Heart right ventricle (tissue), 16 donors: ENCODE data around the gene MORN5. TPM values are rescaled to one million over a fixed set of nuclear protein-coding genes. Genes with fewer than 3 reads are reported as not detected.

Experiments used
- ATAC-seq, 8 donors: fragments of 200-7000 bp; cut with Tn5 transposase; one replicate each; pipeline ENCODE4 v1.9.1; 2020; ENCODE audit warnings: mild to moderate bottlenecking in 8 of 8, moderate library complexity in 8 of 8, moderate number of reproducible peaks in 1 of 8
- DNase-seq, 2 donors: peaks; one replicate each; pipeline ENCODE4 v3.0.0-alpha.2; 2020
- H3K27ac ChIP-seq, 10 donors: fragments of 200-600 bp; sonication (generic) in 2 of 10; one replicate each; pipeline versions ENCODE4 v1.5.0 to v1.8.0; 2020 to 2022; ENCODE audit warnings: mild to moderate bottlenecking in 3 of 10
- H3K27me3 ChIP-seq, 7 donors: fragments of 200-600 bp; one replicate each; pipeline ENCODE4 v1.8.0; 2021 to 2022; ENCODE audit warnings: mild to moderate bottlenecking in 2 of 7
- H3K36me3 ChIP-seq, 9 donors: fragments of 200-600 bp; sonication (generic) in 1 of 9; one replicate each; pipeline versions ENCODE4 v1.5.0 to v1.8.0; 2020 to 2022; ENCODE audit warnings: mild to moderate bottlenecking in 2 of 9
- H3K4me1 ChIP-seq, 9 donors: fragments of 200-600 bp; sonication (generic) in 1 of 9; one replicate each; pipeline versions ENCODE4 v1.5.0 to v1.8.0; 2020 to 2022; ENCODE audit warnings: mild to moderate bottlenecking in 4 of 9
- H3K4me3 ChIP-seq, 10 donors: fragments of 200-600 bp; sonication (generic) in 2 of 10; one replicate each; pipeline versions ENCODE4 v1.5.0 to v1.8.0; 2020 to 2022; ENCODE audit warnings: mild to moderate bottlenecking in 7 of 10, moderate library complexity in 2 of 10
- H3K9me3 ChIP-seq, 11 donors: fragments of 200-600 bp in 10 of 11; sonication (generic) in 2 of 11; one replicate each; pipeline versions ENCODE4 v1.5.0 to v1.8.0; 2013 to 2022; ENCODE audit warnings: mild to moderate bottlenecking in 2 of 11, control low read depth in 1 of 11, moderate library complexity in 1 of 11
- CTCF ChIP-seq, 9 donors: fragments of 200-600 bp; sonication (generic) in 2 of 9; IDR thresholded peaks; one replicate each; pipeline versions ENCODE4 v1.5.0 to v1.8.0; 2021 to 2022; ENCODE audit warnings: antibody characterized with exemption in 9 of 9, mild to moderate bottlenecking in 5 of 9, moderate library complexity in 1 of 9
- WGBS, 2 donors: extraction: QIAGEN DNeasy Blood & Tissue Kit; methylation state at CpG; one replicate each; pipeline ENCODE4 v1.1.7; 2013; ENCODE audit warnings: inconsistent platforms in 1 of 2; 5-methylcytosine and 5-hydroxymethylcytosine counted together
- intact Hi-C, 10 donors: fragments of 100-400 bp; cut with DNase I; formaldehyde crosslinking; loops; one replicate each; pipeline versions ENCODE4 v1.11.1 to v1.14.2; 2022
- polyA plus RNA-seq, 2 donors: library from polyadenylated mRNA; stranded (reverse); fragments of 200-250 nt; gene quantifications; one replicate each; pipeline ENCODE4 v1.2.3, GENCODE V29; 2013
- total RNA-seq, 10 donors: library from RNA; stranded (reverse); fragmentation: NEBNext Ultra II Directional in 3 of 10; extraction: Animal tissue kit (Norgen Biotek cat#: 25700) in 3 of 10; gene quantifications; one replicate each; pipeline versions ENCODE4 v1.2.1 to v1.2.4, GENCODE V29; 2021 to 2023
- donor health status: Arrhythmogenic right ventricular cardiomyopathy.
- donor health status: ischemic (EF 13 %, LVEDD 7.1; RV severe dilation, severe dysfunction).
- donor health status: healthy with polysubstance abuse.
- donor health status: DM: no; HTN: yes; CAD: no.
- donor health status: DM: no; HTN: no; CAD: no.
- donor health status: ischemic (EF 25% LVEDD 6.9; RV normal size, moderate dysfunction).
- donor health status: ischemic (EF 25% LVEDD 5.7; RV mildly dilated, moderate dysfunction).
- donor health status: healthy.
- donor health status: DM: yes; HTN: yes; CAD: no.
- donor health status: Ischemic cardiomyopathy.
- donor health status: ischemic (EF 35%, LVEDD 5.7; RV mildly dilated, moderate dysfunction).
- donor health status: nonischemic (EF 11% LVEDD 7.7; RV severe dilation, severe dysfunction).
- donor health status: DM: yes; HTN: yes; CAD: no.
- donor health status: PGD.
- donor health status: ischemic (EF 29% LVEDD 5.4; RV normal size, mild dysfunction).
- donor health status: nonischemic (EF 23%, LVEDD 6.1; RV moderate dilation, normal function).

The MORN5 gene
- total and polyA plus RNA-seq, 12 donors = not detected

- H3K4me1 ChIP-seq = peaks cover 0 to 12% (median 2%) of the 10 kb centered on the region in 9 donors
- intact Hi-C loops = no loop called here
- no peak for DNase-seq
- no peak overlapping the region for H3K27ac ChIP-seq
- H3K4me3 ChIP-seq = no peak overlapping the region
- no peaks in the 10 kb centered on the region for H3K27me3 ChIP-seq
- no peaks in the 10 kb centered on the region for H3K36me3 ChIP-seq
- WGBS, 2 donors = 33 to 34% methylated on average over 2 of the region's 2 CpGs
- H3K9me3 ChIP-seq = peaks cover 0 to 11% (median 5%) of the 10 kb centered on the region in 11 donors
- TF ChIP-seq CTCF (IDR thresholded peaks at IDR 0.05) = no peak
- ATAC-seq = no peak
Observed at GRCh38 chr9:122164286-122164685, 4.6 kb downstream of the MORN5 start.

DNA sequence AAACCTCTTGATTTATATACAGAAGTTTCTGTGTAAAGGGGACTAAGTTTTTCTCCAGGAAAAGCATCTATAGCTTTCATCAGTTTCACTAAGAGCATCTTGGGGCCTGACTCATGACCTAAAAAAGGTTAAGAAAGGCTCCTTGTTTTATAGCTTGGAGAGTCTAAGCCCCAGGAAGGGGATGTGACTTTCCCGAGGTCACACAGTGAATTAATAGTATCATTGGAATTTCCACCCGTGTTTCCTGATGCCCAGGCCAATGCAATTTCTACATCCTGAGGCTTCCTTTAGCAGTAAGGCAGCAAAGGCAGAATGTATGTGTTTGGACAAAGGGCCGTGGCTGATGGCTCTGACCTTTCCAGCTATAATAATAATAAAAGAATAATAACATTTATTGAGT is 8.6 kb downstream of the MORN5 start:
- Histone ChIP-seq H3K4me3 (no peak overlapping the region), H3K27ac (peak overlapping the region in 3 of 10 donors; percentile 1 to 58 (median 18)), H3K36me3 (no peaks in the 10 kb centered on the region), H3K9me3 (no peaks in the 10 kb centered on the region), H3K4me1 (peaks cover 0 to 7% (median 0%) of the 10 kb centered on the region in 9 donors), H3K27me3 (peaks cover 0 to 11% (median 3%) of the 10 kb centered on the region in 7 donors)
- intact Hi-C loops = no loop called here
- no peak for TF ChIP-seq CTCF (IDR thresholded peaks at IDR 0.05)
- 52 to 66% methylated on average over 3 of the region's 3 CpGs for WGBS, 2 donors
- peak in 3 of 8 donors; percentile 42 to 60 (median 57) for ATAC-seq
- no peak for DNase-seq

DNA sequence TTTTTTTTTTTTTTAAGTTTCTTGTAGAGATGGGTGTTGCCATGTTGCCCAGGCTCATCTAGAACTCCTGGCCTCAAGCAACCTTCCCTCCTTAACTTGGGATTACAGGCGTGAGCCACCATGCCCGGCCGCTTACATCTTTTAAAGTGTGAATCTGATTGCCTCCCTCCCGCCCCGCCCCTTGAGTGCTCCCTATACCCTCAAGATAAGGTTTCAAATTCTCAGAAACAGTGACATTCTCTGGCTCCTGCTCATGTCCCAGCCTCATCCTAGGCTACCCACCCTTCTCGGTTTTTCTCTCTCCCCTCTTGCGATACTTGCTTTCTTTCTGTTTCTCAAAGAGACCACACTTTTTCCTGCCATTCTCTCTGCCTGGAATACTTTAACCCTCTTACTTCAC is 12.4 kb downstream of the MORN5 start:
- intact Hi-C loops = no loop called here
- DNase-seq = no peak
- TF ChIP-seq CTCF (IDR thresholded peaks at IDR 0.05) = no peak
- no peaks in the 10 kb centered on the region for H3K9me3 ChIP-seq
- no peak for ATAC-seq
- H3K27ac ChIP-seq = no peak overlapping the region
- H3K36me3 ChIP-seq = no peaks in the 10 kb centered on the region
- 76 to 83% methylated on average over 7 of the region's 7 CpGs for WGBS, 2 donors
- no peak overlapping the region for H3K4me3 ChIP-seq
- H3K27me3 ChIP-seq = peaks cover 0 to 32% (median 11%) of the 10 kb centered on the region in 7 donors
- peaks cover 0 to 7% (median 0%) of the 10 kb centered on the region in 9 donors for H3K4me1 ChIP-seq

DNA sequence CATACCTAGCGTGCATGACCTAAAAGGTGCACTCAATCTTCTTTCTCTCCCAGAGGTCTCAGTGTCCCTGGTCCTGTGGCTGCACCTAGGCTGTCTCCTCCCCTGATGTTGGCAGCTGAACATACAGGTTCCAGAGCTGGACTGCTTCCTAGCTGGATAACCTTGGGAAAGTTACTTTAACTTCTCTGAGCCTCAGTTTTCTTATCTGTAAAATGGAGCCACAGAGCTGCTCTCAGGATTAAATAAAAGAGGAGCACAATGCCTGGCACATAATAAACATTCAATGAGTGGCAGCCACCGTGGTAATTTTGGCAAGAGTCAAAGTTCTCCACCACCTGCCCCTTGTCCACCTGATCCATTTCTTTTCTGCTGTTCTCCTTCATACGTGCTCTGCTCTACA is 14.0 kb downstream of the MORN5 start:
- ATAC-seq (no peak), DNase-seq (no peak)
- Histone ChIP-seq H3K27me3 (peaks cover 0 to 32% (median 11%) of the 10 kb centered on the region in 7 donors), H3K9me3 (no peaks in the 10 kb centered on the region), H3K36me3 (no peaks in the 10 kb centered on the region), H3K4me1 (peaks cover 0 to 3% (median 0%) of the 10 kb centered on the region in 9 donors), H3K4me3 (no peak overlapping the region), H3K27ac (no peak overlapping the region)
- WGBS, 2 donors = 70 to 84% methylated on average over 3 of the region's 3 CpGs
- intact Hi-C loops = no loop called here
- no peak for TF ChIP-seq CTCF (IDR thresholded peaks at IDR 0.05)
